Kidney capillary endothelial cell (primary cell): Measurements from ENCODE around the gene SLC26A3.

ENCODE experiments used
- DNase-seq: peaks from one replicate; pipeline ENCODE4 v3.0.0-alpha.2; 2018; ENCODE audit warnings: low spot score

Gene SLC26A3

DNA sequence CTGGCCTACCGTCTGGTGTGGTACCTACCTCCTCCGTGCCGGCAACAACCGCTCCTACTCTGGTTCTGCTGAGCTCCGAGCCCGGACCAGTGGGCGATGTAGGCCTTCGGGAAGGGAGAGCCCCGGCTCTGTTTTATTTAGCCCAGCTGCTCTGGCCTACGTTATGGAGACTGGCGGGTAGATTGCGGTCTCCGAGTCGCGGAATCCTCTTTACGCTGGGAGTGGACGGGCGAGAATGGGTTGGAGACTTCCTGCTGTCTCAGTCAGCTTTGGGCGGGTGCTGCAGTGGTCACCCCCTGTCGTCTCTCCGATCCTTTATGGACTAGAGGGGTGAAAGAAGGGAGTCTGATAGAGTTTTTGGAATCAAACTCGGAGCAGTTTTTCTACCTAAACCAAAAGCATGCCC, 58.7 kb downstream of the SLC26A3 start:
- peak; percentile 48 for DNase-seq

DNA sequence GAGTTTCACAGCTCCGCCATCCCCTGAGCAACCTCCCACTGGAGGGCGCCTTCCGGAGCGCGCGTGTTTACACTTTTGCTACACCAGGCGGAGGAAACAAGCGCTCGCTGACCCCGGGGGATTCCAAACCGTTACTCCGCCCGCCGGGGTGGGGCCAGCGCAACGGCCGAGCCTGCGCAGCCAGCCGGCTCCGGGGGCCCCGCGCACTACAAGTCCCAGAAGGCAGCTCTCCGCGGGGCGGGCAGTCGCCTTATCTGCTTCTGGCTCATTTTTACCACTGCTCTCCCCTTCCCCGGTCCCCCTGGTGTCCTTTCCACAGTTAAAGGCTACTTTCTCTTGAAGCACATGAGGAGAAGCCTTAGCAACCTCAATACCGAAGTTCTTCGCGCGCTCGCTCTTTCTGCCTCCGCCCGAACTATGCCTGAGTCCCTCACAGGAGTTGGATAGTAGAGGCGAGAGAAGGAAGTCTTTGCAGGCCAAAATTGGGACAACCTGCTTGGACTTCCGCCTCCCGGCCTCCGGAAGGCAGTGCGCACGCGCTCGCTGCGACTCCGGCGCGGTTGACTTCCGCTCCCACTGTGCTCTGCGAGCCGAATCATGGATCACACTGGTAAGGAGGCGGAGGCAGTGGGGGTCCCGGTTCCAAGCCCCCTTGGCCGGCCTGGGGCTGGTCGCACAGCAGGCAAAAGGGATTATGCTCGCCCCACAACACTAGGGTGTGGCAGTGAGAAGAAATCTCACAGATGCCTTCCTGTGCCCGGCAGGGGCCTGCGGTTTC, 59.3 kb downstream of the SLC26A3 start, which contains the start of gene CBLL1:
Gene CBLL1, plus strand, starts transcription at position 576 of the 778 bp plus-strand sequence. Its CDS starts 22 bp downstream, at position 598.
- peak; percentile 91 for DNase-seq

DNA sequence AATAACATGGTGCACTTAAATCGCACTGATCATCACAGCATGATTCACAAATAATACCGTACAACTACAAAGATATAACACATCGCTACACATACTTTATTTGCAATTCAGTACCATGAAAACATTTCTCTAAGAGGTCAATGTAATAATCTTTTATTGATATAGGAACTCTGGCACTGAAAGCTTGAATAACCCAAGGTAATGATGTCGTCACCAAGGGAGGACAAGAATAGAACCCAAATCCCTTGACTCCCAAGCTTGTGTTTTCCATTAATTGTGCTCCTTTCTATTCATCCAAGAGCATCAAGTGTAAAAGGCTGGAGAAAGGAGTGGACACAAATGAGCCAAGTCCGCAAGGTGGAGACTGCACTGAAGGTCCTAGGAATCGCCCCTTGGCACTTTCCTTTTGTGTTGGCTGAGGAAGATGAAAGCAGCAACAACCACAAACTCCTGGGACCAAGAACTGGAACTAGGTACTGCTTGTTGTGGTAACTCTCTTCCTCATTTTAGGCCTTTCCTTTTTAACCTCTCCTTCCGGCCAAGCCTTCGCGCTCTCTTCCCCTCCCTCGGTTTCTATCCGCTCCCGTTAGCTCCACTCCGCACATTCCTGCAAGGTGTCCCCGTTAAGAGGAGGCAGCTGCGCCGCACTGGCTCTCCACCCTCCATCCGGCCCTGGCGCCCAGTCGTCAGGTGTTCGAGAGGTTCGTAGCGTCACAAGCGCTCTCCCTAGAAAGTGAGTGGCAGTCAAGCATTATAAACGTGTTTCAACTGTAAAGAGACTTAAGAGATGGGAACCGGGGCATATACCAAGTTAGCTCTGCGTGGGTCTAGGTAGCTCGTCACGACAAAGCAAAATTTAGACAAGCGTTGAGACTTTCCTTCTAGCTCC, 60.1 kb downstream of the SLC26A3 start:
- no peak for DNase-seq

DNA sequence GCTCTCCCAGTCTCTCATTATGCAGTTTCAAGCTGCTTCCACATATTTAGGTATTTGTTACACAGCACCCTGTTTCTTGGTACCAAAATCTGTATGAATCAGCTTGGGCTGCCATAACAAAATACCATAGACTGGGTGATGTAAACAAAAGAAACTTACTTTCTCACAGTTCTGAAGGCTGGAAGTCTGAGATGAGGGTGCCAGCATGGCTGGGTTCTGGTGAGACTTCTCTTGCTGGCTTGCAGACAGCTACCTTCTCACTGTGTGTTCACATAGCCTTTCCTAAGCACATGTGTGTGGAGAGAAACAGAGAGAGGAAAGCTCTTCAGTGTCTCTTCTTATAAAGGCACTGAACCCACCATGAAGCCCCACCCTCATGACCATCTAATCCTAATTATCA, 74.7 kb downstream of the SLC26A3 start:
- DNase-seq: no peak

DNA sequence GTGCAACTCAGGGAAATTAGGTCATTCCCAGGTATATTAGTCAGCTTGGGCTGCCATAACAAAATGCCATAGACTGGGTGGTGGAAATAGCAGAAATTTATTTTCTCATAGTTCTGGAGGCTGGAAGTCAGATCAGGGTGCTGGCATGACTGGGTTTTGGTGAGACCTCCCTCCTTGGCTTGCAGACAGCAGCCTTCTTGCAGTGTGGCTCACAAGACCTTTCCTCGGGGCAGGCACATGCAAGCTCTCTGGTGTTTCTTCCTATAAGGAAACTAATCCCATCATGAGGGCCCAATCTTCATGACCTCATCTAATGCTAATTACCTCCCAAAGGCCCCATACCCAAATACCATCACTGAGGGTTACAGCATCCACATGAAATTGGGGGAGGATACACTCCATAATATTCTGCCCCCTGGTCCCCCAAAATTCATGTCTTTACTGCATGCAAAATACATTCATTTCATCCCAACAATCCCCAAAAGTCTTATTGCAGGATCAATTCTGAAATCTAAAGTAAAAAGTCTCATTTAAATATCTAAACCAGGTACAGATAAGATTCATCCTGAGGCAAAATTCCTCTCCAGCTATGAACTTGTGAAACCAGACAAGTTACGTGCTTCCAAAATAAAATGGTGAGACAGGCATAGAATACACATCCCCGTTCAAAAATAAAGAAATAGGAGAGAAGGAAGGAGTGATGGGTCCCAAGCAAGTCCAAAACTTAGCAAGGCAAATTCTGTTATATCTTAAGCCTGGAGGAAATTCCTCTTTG, 76.5 kb downstream of the SLC26A3 start:
- DNase-seq: no peak

DNA sequence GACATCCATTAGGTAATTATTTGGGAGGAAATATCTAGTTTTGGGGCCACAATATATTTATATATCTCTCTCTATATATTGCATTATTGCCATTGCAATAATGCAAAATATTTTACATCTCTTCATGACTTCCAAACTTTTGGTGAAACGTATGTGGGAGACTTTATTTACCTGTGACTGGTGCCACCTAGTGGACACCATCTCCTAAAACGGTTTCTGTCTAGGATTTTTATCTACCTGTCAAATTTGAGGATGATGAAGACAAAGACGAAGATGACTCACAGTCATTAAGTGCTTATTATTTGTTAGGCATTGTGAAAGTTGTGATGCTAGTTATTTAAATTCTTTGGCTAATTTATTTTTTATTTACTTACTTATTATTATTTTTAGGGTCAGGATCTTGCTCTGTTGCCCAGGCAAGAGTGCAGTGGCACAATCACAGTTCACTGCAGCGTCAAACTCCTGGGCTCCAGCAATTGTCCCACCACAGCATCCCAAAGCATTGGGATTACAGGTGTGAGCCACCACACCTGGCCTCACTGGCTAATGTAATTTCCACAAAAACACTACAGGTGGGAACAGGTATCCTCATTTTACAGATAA, 77.8 kb downstream of the SLC26A3 start:
- DNase-seq: no peak

DNA sequence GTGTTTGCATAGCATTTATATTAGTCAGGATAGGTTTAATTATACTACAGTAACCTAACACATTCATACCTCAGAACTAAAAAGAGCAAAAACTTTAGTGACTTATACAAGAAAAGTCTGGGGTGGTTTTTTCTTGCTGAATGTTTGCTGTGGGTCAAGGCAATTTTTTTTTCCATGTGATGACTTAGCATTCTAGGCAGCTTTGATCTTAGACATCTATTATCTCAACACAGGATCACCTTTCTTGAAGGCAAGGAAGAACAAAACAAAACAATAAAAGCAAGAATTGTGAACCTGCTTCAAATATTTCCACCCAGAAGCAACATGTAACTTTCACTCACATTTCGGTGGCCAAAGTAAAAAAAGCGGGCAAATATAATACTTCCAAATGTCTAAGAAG, 79.8 kb downstream of the SLC26A3 start:
- DNase-seq: no peak

DNA sequence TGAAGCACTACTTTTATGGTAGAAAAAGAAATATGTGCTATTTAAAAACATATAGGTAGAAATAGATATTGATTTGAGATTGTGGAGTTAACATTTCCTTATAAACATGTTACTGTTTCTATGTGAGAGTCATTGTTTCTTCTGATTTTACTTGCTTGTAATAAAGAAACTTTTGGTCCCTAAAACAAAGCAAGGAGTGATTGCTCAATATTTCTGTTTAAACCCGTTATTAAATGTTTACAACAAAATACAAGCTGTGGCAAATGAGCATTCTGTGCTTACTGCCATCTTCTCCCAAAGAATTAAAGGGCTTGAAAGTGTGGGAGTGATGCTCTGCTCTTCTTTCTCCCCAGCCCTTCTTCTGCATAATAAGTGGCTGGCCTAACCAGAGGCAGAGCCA, 81.7 kb downstream of the SLC26A3 start:
- DNase-seq: no peak

DNA sequence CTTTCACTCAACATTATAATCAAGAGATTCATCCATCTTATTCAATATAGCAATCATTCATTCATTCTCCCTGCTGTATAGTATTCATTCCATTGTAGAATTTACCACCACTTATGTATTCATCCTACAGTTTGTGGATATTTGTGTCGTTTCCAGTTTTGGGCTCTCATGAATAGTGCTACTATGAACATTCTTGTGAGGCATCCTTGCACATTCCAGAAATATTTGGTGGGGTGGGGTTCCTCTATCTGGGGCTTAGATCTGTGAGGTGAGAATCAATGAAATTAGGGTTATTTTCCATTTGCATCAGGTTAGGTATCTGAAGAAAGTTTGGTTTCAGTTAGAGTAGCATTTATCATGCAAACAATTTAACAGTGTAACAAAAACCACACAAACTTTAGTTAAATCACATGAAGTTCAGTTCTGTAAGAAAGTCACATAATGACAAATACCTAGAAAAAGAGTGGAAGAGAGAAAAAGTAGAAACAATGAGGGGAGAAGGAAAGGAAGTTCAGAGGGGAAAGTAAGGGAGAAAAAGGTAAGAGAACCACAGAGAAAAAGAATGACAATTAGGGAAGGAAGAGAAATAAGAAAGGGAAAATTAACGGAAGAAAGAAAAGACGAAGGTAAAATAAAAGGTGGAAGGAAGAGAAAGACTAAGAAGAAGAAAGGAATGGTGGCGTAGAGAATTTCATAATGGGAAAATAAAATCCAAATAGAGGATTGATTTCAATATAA, 84.4 kb downstream of the SLC26A3 start:
- no peak for DNase-seq

DNA sequence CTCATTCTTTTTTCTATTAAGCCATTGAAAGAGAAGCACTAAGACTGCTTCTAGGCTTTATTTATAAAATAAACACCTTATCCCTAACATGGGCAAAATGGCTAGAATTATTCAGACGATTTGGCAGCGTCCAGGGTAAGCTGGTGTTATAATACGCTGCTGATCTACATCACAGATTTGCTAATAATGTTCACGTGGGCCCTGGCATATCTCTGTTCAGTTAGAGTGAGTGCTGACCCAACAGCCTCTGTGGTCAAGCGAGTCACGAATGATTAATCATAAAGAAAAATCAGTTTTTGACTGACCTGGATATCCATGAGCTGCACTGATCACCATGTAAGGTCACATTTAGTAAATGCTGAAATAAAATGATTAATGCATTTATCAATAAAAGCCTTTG, 87.5 kb downstream of the SLC26A3 start:
- DNase-seq: no peak
